GM18517 (cell line): Measurements from ENCODE around the gene GALNTL6.
A peak's percentile ranks its signal among the peaks of the same experiment; 100 is the strongest.
"Not testable (repeated sequence)": the region's sequence is repeated elsewhere in the genome, so short reads cannot be mapped to it uniquely, and the experiment has no call there.

ENCODE experiments used
- ATAC-seq: cut with Tn5 transposase; IDR thresholded peaks from one replicate; pipeline ENCODE4 v1.9.1; 2021; ENCODE audit warnings: mild to moderate bottlenecking, moderate library complexity; ENCODE audit not compliant: unreplicated experiment

Gene GALNTL6

DNA sequence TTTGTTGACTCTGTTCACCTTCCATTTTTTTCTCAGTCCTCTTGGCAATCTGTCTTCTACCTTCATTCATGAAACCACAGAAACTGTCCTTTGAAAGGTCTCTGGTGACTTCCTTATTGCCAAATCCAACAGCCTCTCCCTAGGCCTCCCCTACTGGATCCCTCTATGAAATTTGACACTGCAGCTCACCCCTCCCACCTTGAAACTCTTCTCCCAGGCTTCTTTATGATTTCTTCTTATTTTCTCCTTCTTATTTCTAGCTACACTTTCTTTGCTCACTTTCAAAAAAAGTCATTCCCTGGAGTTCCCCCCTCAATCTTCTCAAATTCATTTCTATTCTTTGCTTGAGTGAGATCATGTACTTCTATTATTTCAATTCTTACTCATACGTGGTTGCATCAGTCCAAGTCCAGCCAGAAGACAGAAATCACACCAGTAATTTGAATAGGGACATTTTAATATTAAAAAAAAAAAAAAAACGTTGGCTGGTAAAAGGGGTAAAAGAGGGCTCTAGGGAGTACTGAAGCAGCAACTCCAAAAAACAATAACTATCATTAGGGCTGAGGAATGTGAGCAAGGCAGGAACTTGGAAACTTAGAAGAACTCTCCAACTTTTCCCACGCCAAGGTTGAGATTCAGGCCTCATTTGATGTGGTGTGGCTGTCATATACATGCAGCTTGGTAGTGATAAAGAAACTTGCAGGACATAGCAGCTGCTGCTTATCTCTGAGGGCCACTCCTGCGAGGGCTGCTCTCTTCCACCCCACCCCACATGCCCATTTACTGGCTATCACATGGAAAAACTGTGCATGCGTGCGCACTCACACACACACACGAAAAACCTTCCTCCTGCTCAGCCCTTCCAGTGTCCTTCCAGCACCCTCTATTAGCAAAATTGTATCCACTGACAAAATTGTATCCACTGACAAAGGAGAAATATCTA lies 1185.6 kb downstream of the GALNTL6 start:
- ATAC-seq = no peak

DNA sequence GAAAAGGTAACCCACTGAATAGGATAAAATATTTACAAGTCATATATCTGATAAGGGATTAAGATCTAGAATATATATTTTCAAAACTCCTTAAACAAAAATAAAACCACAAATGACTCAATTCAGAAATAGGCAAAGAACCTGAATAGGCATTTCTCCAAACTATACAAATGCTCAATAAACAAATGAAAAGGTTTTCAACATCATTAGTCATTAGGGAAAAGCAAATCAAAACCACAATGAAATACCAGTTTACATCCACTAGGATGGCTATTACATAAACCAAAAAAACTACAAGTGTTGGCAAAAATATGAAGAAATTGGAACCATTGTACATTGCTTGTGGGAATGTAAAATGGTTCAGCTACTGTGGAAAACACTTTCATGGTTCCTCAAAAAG lies 1188.4 kb downstream of the GALNTL6 start:
- no peak for ATAC-seq

DNA sequence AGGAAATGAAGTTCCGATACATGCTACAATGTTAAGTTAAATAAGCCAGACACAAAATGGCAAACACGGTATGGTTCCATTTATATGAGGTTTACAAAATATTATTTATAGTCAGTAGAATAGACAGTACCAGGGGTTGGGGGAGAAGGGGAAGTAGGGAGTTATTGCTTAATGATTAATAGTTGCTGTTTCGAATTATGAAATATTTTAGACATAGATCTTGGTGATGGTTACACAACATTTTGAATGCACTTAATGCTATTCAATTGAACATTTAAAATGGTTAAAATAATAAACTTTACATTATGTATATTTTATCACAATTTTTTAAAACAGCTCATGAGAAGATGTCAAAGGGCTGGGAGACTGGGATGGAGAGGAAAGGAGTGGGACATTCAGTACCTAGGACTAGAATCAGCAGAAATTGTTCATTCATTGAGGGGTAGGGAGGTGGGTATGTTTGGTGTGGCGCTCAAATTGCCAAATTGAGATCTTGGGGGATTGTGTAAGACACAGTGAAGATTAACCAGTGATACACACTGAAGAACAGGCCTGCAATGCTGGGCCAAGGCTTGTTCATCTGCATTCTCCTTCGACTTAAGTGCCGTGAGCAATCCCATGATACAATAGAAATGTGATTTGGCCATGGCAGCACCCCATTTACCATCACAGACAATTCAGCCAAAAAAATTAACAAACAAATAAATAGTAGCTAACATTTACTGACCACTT lies 1189.8 kb downstream of the GALNTL6 start:
- ATAC-seq = no peak

DNA sequence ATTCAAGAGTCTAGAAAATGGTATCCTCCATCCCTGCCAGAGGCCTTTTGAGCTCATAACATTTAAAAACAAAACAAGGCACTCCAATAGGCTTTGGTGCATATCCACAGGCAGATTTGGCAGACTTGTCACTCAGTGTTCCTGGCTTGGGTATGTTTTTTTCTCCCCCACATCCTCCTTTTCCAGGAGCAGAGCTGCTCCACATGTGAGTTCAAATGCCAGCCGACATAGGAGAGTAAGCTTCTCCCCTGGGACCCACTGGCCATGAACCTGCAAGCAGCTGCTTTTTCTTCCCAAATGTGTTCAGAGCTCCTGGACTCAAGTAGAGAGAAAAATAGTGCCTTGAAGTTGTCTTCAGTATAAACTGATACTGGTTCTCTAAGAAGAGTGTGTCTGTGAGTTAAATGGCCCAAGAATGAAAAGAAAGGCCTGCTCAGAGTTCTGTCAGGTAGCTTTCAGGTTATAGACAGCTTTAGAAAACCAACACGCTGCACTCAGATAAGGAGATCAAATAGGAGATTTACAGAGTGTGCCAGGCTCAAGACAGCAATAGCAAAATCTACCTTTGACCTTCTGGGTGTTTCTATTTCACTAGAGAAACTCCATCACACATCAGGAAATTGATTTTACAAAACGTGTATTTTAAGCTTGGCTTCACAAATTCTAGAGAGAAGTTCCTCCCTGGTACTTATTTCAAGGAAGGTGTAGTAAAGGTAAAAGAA lies 1192.9 kb downstream of the GALNTL6 start:
- ATAC-seq = no peak

DNA sequence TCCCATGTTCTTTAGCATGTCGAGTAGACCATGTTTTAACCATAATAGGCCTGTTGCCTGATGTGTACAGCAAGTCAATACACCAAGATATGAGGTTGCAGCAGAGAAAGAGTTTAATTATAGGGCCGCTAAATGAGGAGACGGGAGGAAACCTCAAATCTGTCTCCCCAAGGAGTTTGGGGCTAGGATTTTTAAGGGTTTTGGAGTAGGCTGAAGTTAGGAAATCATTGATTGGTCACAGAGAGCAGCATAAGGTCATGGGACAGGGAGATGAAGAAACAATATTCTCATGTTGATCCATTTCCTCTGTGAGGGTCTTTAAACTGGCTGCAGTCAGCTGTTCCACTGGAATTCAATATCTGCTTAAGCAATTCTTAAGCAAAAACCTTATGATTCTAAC lies 1195.2 kb downstream of the GALNTL6 start:
- no peak for ATAC-seq

DNA sequence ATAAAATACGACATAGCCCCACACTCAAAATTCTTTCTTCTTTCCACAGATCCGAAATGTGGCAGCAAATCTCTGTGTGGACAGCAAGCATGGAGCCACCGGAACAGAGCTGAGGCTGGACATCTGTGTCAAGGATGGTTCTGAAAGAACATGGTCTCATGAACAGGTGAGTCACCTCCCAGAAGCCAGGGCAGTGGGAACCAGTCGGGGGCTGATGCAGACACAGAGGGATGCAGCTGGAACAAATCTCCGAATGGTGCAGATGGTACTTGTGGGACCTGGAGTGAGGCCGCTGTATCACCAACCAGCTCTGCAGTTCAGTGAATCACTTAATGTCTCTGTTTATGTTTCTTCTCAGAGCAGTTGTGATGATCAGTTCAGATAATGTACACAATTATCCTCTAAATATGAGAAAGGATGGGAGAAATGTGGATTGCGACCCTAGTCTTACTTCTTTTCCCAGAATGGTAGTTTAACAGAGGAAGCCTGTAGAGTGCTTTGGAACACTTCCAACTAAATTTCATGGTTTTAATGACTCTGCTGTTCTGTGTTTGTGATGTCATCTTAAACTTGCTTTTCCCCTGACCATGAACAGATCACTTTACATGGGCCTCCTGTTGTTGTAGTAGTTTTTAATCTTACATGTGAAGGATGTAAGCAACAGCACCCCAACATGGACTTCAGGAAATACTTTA lies 1196.1 kb downstream of the GALNTL6 start:
- no peak for ATAC-seq

DNA sequence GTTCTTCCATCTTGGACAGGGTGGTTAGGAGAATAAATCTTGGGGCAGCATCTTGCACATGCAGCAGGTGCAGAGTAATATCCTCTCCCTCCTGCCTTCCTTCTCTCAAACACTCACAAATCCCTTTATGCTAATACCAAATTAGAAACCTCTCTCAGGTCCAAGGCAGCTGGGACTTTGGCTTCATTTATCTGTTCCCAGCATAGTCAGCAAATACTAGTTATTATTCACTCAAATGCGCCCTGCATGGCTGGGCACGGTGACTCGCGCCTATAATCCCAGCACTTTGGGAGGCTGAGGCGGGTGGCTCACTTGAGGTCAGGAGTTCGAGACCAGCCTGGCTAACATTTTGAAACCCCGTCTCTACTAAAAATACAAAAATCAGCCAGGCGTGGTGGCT lies 1199.4 kb downstream of the GALNTL6 start:
- ATAC-seq = no peak

DNA sequence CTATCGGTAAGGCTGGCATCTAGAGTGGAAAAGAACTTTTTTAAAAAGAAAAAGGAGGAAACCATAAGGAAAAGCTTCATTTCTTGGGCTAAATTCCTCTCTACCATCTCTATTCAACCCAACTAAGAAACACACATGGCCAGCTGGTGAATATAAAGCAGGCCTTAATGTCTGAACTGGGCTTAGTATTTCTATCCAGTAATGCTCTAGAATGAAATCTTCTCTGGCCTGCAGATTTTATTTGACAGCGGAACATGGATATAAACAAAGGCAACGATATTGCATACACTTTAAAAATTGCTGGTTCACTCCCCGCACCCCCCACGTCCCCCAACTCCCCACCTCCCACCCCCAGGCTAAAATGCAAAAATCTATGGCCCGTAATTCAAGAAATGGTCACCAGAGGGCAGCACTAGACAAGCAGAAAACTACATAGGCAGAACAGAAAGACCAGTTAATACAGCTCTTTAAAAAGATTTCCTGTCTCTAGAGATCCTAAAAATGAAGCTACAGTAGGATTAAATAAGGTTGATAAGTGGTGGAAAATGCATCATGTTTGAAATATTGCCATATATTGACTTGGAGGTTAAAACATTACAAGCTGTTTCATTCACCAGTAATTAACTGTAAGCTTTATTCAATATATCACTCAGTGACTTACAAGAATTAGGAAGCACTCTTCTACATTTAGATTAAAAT lies 1200.2 kb downstream of the GALNTL6 start:
- peak; percentile 74 for ATAC-seq

DNA sequence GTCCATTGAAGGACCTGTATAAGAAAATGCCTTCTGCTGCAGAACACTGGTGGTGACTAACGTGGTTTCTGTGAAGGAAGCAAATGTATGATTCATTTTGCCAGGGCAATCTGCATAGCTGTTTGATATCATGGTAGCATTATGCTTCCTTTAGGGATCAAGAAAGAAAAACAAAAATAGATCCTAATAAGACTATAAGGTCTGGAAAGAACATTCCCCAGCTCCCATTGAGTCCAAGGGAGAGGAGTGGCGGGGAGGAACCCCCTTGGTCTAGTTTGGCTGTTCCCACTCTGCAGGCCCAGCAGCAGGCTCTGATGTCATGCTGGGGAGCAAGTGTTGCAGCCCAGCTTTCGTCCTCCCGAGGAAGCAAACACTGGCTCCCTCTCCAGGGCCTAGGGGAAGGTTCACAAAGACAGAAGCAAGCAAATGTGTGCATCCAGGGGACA lies 1200.9 kb downstream of the GALNTL6 start:
- no peak for ATAC-seq

DNA sequence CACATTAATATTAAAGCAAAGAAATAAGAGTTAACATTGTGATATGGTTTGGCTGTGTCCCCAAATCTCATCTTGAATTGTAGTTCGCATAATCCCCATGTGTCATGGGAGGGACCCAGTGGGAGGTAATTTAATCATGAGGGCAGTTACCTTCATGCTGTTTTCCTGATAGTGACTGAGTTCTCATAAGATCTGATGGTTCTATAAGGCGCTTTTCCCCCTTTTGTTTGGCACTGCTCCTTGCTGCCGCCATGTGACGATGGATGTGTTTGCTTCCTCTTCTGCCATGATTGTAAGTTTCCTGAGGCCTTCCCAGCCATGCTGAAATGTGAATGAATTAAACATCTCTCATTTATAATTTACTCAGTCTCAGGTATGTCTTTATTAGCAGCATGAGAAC lies 1201.6 kb downstream of the GALNTL6 start:
- ATAC-seq = no peak

DNA sequence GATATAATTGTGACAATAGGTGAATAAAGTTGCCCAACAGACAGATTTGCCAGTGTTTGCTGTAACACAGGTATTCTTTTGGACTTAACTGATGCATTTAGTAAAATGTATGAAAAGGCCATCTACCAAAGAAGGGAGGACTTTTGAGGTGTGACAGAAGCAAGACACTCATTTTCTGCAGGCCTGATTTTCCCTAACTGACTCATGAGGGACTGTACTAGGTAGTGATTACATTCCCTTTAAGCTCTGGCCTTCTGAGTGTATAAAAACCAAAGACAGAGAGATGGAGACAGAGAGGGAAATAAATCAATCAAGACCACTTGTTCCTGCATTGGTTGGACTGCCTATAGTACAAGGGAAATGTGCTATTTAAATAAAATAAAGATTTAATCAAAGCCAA lies 1204.6 kb downstream of the GALNTL6 start:
- ATAC-seq = no peak

DNA sequence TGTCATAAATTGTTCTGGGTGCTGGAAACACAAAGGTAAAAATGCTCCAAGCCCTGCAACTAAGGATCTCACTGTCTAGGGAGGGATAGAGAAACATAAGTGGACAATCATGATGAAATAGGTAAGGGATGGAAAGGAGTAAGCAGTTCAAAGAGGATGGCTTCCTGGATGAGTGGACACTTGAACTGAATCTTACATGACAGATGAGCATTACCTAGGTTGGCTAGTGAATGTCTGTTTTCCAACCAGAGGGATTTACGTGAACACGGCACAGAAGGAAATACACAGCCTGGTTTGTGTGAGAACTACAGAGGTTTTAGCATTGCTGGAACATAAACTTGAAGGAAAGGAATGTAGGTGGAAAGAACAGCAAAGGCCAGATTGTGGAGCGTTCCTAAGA lies 1205.2 kb downstream of the GALNTL6 start:
- ATAC-seq = no peak

DNA sequence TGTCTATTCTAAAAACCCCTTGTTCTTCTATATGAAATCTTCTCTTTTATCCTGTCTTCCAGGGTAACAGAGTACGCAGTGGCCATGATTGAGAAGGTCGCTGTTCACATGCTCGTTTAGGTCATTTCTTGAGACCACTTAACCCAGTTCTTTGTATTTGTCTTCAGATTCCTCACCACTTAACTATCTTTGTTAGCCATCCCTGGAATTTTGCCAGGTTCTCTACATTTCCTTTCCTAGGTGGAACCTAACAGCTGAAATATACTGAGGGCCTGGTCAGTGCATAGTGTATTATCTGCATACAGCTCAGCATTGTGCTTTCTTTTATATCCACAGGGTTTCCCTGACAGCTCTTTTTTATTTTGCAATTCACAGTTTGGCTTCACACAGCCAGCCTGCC lies 1206.5 kb downstream of the GALNTL6 start:
- ATAC-seq = no peak

DNA sequence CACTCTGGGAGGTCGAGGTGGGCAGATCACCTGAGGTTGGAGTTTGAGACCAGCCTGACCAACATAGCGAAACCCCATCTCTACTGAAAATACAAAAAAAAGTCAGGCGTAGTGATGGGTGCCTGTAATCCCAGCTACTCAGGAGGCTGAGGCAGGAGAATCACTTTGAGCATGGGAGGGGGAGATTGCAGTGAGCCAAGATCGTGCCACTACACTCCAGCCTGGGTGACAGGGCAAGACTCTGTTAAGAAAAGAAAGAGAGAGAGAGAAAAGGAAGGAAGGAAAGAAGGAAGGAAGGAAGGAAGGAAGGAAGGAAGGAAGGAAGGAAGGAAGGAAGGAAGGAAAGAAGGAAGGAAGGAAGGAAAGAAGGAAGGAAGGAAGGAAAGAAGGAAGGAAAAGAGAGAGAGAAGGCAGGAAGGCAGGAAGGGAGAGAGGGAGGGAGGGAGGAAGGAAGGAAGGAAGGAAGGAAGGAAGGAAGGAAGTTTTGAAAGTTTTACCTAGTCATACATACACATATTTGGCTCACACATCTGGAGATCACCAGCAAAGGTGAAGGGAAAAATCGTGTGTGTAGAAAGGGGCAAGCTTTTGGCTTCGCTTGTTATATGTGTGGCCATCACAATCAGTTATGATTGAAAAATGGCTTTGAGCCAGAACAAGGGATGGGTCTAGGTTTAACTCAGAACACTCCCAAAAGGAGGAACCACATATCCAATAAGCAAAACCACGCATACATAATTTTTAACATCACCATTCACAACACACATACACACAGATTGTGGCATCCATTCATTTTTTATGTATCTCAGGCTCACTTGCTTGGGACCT lies 1208.8 kb downstream of the GALNTL6 start:
- not testable (repeated sequence) for ATAC-seq

DNA sequence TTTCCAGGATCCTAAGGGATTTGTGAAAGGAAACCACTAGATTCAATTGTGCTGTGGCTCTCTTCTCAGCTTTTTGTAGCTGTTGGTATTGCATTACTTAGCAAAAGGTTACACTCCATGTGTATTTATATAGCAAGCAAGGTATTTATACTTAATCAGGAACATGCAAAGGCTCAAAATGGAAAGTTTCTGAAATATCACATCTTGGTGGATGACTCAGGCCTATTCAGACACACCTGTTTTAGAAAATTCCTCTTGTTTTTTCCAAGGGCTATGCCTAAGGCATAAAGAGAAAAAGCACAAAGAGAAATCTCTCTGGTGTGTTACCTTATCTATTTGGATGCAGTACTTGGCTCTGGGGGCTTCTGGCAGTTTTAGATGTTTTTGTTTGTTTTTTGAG lies 1211.0 kb downstream of the GALNTL6 start:
- ATAC-seq = no peak

DNA sequence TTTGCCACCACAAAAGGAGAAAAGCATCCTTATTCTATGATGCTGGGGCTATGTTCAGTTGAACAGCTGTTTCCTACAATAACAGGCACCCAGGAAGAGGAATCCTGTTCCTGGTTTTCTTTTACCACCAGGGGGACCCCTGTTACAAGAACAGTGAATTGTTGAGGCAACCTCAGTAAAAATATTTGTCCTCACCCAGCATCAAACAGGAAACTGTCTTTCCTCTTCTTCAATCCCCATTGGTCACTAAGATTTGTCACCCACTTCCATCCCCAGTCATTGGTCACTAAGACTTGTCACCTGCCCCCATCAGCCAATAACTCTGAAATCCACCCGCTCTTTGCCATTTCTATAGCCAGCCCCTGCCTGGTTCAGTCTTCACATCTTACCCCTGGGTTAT lies 1211.9 kb downstream of the GALNTL6 start:
- peak; percentile 83 for ATAC-seq

DNA sequence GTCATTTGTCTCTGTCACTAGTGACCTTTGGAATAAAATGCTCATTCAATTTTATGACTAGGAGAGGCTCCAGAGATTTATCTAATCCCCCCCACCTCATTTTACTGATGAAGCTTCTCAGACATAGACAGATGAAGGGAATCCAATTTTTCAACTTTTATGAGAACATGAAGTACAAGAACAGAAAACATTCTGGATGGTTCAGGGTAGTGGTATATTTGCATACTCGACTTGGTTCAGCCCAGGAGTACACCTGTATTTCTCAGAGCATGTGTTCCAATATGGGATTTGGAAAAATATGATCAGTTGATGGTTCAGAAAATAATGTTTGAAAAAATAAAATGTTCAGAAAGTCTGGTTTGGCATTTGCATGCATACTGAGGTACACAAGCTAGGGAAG lies 1224.0 kb downstream of the GALNTL6 start:
- no peak for ATAC-seq

DNA sequence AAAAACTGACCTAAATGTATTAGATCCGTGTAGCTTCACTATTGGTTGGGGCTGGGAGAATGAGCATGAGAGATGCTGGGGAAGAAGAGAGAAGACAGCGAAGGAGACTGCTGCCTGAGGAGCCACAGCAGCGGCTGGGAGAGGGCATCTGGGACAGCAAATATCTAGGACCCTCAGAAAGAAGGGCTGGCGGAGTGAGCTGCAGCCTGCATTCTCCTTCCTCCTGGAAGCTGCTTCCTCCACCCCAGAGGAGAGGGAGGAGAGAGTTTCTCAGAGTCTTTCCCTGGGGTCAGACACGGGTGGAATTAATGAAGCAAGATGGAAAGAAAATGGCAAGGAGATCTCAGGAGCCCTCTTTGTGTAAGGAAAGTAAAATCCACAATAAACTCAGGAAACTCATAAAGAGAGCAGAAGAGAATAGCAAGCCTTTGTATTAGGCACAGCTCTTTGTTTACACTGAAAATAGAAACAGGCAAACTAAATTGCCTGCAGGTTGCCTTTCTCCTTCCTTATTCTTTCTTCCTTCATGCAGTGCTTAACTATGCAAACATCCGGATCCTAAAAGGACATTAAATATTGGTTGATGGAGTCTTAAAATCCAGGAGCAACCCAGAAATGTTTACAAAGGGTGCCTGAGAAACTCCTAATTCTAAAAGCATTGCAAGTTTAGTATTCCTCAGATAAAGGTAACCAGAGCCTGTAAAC lies 1225.1 kb downstream of the GALNTL6 start:
- no peak for ATAC-seq
